Stimulated activated naive CD8-positive, alpha-beta T cell treated with anti-CD3 and anti-CD28 coated beads, Interleukin-15, amount 100 ng/mL, for 72 hours (primary cell): ENCODE results near the gene CREBL2.
"Not testable (repeated sequence)": the region's sequence is repeated elsewhere in the genome, so short reads cannot be mapped to it uniquely, and the experiment has no call there.

Experiments used
- ATAC-seq: fragments of 150-1000 bp; cut with Tn5 transposase; 2 replicates; pipeline ENCODE4 v1.10.0; 2021; ENCODE audit warnings: mild to moderate bottlenecking, moderate library complexity
- DNase-seq, 2 donors: peaks; one replicate each; pipeline ENCODE4 v3.0.0; 2021 to 2022
- H3K27ac Mint-ChIP-seq, 2 donors: one replicate each; pipeline ENCODE4 v1.8.0; 2022; ENCODE audit warnings: mild to moderate bottlenecking in 2 of 2, mixed read lengths in 2 of 2, moderate library complexity in 2 of 2
- H3K27me3 Mint-ChIP-seq: one replicate; pipeline ENCODE4 v1.8.0; 2022; ENCODE audit warnings: mixed read lengths
- H3K4me1 Mint-ChIP-seq: one replicate; pipeline ENCODE4 v1.8.0; 2022; ENCODE audit warnings: mild to moderate bottlenecking, mixed read lengths
- H3K4me3 Mint-ChIP-seq, 2 donors: one replicate each; pipeline ENCODE4 v1.8.0; 2022; ENCODE audit warnings: mild to moderate bottlenecking in 2 of 2, mixed read lengths in 2 of 2, moderate library complexity in 1 of 2
- H3K9me3 Mint-ChIP-seq, 2 donors: one replicate each; pipeline ENCODE4 v1.8.0; 2022; ENCODE audit warnings: mixed read lengths in 2 of 2

The CREBL2 gene, protein sequence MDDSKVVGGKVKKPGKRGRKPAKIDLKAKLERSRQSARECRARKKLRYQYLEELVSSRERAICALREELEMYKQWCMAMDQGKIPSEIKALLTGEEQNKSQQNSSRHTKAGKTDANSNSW

GRCh38 chr12:12611512-12612306, at the start of gene CREBL2:
Gene CREBL2 (plus strand): TSS chr12:12611876. CDS start chr12:12612173, 297 bp downstream.
- H3K4me1 Mint-ChIP-seq = peaks cover 63% of the 10 kb centered on the region
- ATAC-seq (peak; percentile 93), DNase-seq (peak; percentile 83 to 89)
- peak within 1 kb of the TSS; percentile 98 to 99 for H3K27ac Mint-ChIP-seq
- no peaks in the 10 kb centered on the region for H3K27me3 Mint-ChIP-seq
- H3K4me3 Mint-ChIP-seq = peak within 1 kb of the TSS; percentile 91 to 96
- H3K9me3 Mint-ChIP-seq = no peaks in the 10 kb centered on the region

GRCh38 chr12:12562016-12562483, 49.6 kb upstream of the CREBL2 start:
- ATAC-seq (peak; percentile 4), DNase-seq (peak; percentile 29 to 33)
- Mint-ChIP-seq H3K27me3 (no peaks in the 10 kb centered on the region), H3K4me3 (peak overlapping the region; percentile 87 to 90), H3K9me3 (peaks cover 0 to 8% of the 10 kb centered on the region in 2 donors), H3K4me1 (peaks cover 43% of the 10 kb centered on the region), H3K27ac (peak overlapping the region; percentile 99 to 100)

DNA sequence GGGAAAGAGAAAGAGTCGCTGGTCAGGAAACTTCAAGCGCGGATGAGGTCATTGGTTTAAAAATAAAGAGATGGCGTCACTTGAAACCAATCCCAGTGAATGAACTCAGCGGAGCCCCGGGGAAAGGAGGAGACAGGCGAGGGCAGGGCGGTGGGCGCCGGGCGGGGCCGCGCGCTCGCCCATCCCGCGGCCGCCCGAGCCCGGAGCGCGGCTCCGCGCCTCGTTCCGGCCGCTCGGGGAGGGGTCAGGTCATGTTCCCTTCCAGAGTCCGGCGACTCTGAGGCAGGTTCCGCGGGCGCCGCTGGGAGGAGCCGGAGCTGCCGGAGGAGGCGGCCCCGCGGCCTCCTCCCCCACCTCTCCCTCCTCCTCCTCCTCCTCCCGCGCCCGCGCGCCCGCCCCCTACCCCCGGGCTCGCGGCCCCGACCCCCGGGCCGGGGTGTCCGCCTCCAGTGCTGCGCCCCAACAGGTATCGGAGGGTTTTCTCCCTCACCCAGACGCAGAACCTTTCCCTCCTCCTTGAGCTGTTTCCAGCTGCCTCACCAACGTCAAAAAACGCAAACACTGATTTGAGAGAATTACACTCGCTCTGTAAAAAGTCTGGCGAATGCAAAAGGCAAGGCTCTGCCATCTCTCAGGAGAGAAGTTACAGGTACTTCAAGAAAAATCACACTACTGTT, 49.0 kb upstream of the CREBL2 start, which contains the start of gene DUSP16:
Gene DUSP16 (minus strand): TSS at position 279 of the 677 bp plus-strand sequence. CDS start 41,765 bp downstream, outside the sequence.
- Mint-ChIP-seq H3K27ac (peak within 1 kb of the TSS; percentile 99 to 100), H3K4me1 (peaks cover 40% of the 10 kb centered on the region), H3K4me3 (peak within 1 kb of the TSS; percentile 87 to 90), H3K9me3 (peaks cover 0 to 8% of the 10 kb centered on the region in 2 donors), H3K27me3 (no peaks in the 10 kb centered on the region)
- DNase-seq (peak; percentile 76 to 82), ATAC-seq (peak; percentile 86)

DNA sequence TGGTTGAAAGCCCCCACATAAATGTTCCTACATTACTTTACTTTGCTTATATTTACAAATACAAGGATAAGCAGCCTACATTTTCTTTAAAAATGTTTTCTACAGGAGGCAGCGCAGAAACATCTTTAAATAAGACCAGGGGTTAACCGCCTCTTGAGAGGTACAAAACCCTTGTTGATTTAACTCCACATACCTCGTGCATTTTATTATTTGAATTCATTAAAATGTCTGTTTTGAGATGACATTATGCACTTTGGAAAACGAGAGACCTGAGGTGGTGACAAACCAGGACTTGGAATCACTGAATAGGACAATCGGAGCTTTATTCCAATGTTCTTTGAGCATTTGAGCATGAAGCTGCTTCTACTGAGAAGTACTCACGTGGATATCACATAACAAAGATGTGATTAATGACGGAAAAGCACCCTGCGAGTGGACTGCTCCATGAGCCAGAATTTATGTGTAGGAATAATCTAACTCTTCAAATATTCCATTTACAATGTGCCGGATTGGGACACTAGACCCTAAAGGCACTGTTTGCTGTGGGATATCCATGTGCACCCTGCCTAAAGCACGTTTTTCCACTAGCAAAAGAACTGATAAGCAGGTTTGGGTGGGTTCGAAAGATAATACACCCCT, 48.3 kb upstream of the CREBL2 start:
- H3K4me1 Mint-ChIP-seq = peaks cover 33% of the 10 kb centered on the region
- peak overlapping the region; percentile 79 to 86 for H3K4me3 Mint-ChIP-seq
- ATAC-seq (no peak), DNase-seq (peak in 1 of 2 donors; percentile 16)
- H3K27ac Mint-ChIP-seq = peak overlapping the region; percentile 90 to 98
- peaks cover 0 to 8% of the 10 kb centered on the region in 2 donors for H3K9me3 Mint-ChIP-seq
- no peaks in the 10 kb centered on the region for H3K27me3 Mint-ChIP-seq

DNA sequence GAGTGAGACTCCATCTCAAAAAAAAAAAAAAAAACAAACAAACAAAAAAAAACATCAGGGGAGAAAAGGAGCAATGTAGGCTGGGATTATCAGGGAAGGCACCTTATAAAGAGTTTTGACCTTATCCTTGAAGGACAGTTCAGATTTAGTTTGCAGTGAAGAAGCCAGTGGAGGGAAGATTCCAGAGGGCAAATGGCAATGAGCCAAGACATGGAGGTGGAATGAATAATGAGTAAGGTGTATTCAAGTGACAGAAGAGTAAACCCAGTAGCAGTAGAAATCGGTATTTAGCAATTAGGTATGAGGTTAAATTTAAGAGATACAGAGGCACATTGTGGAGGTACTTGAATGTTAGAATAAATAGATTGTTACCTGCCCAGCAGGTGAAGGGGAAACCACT, 46.8 kb upstream of the CREBL2 start:
- Mint-ChIP-seq H3K27me3 (no peaks in the 10 kb centered on the region), H3K4me3 (no peak overlapping the region), H3K27ac (no peak overlapping the region), H3K4me1 (peaks cover 21% of the 10 kb centered on the region), H3K9me3 (peaks cover 0 to 8% of the 10 kb centered on the region in 2 donors)
- ATAC-seq (no peak), DNase-seq (no peak)

DNA sequence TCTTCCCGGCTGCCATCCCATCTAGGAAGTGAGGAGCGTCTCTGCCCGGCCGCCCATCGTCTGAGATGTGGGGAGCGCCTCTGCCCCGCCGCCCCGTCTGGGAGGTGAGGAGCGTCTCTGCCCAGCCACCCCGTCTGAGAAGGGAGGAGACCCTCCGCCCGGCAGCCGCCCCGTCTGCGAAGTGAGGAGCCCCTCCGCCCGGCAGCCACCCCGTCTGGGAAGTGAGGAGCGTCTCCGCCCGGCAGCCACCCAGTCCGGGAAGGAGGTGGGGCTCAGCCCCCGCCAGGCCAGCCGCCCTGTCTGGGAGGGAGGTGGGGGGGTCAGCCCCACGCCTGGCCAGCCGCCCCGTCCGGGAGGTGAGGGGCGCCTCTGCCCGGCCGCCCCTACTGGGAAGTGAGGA, 45.7 kb upstream of the CREBL2 start:
- H3K4me3 Mint-ChIP-seq, DNase-seq, H3K27me3 Mint-ChIP-seq, H3K27ac Mint-ChIP-seq, ATAC-seq, H3K9me3 Mint-ChIP-seq: not testable (repeated sequence)
- peaks cover 13% of the 10 kb centered on the region for H3K4me1 Mint-ChIP-seq

DNA sequence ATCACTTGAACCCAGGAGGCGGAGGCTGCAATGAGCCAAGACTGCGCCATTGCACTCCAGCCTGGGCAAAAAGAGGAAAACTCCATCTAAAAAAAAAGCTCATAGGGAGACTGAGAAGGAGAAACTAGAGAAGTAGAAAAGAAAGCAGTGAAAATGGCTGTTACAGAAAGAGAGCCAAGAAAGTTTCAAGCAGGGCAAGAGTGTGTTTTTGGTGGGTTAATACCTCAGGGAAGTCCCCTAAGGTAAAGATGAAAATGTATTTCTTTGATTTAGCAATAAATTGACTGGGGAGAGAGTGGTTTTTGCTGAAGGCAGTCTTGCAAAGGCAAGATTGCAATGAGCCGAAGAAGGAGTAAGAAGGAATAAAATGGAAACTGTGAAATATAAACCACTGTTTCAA, 39.0 kb upstream of the CREBL2 start:
- H3K27me3 Mint-ChIP-seq = no peaks in the 10 kb centered on the region
- no peaks in the 10 kb centered on the region for H3K9me3 Mint-ChIP-seq
- no peak overlapping the region for H3K4me3 Mint-ChIP-seq
- H3K4me1 Mint-ChIP-seq = peaks cover 6% of the 10 kb centered on the region
- no peak for ATAC-seq
- H3K27ac Mint-ChIP-seq = no peak overlapping the region
- no peak for DNase-seq

DNA sequence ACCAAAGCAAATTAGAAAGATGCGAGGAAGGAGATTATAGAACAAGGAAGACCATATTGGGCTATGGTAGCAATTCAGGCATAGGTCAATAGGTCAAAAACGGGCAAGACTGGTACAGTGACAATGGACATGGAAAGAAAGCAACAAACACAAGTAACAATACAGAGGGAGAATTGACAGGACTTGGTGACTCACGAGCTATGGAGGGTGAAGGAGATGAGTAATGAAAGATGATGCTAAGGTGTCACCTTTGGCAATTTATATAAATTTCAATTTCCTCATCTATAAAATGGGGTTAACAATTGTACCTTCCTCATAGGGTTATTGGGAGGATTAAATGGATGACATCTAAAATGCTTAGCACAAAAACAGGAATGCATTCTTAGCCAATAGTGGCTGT, 33.9 kb upstream of the CREBL2 start:
- no peak for ATAC-seq
- peaks cover 11% of the 10 kb centered on the region for H3K4me1 Mint-ChIP-seq

GRCh38 chr12:12580716-12581115, 31.0 kb upstream of the CREBL2 start:
- peaks cover 26% of the 10 kb centered on the region for H3K4me1 Mint-ChIP-seq
- not testable (repeated sequence) for ATAC-seq, H3K27me3 Mint-ChIP-seq, H3K27ac Mint-ChIP-seq, H3K9me3 Mint-ChIP-seq, H3K4me3 Mint-ChIP-seq, DNase-seq

More for the DNA sequence above, 33.9 kb upstream of the CREBL2 start:
- no peak overlapping the region for H3K4me3 Mint-ChIP-seq
- no peaks in the 10 kb centered on the region for H3K9me3 Mint-ChIP-seq
- DNase-seq = no peak
- no peak overlapping the region for H3K27ac Mint-ChIP-seq
- no peaks in the 10 kb centered on the region for H3K27me3 Mint-ChIP-seq

- ATAC-seq (peak; percentile 36), DNase-seq (peak in 1 of 2 donors; percentile 15)
- no peaks in the 10 kb centered on the region for H3K27me3 Mint-ChIP-seq
- peak overlapping the region in 1 of 2 donors; percentile 49 for H3K4me3 Mint-ChIP-seq
- no peaks in the 10 kb centered on the region for H3K9me3 Mint-ChIP-seq
- peak overlapping the region in 1 of 2 donors; percentile 0 for H3K27ac Mint-ChIP-seq
- H3K4me1 Mint-ChIP-seq = peaks cover 33% of the 10 kb centered on the region
These were observed 29.3 kb upstream of the CREBL2 start for GRCh38 chr12:12582193-12582881.

DNA sequence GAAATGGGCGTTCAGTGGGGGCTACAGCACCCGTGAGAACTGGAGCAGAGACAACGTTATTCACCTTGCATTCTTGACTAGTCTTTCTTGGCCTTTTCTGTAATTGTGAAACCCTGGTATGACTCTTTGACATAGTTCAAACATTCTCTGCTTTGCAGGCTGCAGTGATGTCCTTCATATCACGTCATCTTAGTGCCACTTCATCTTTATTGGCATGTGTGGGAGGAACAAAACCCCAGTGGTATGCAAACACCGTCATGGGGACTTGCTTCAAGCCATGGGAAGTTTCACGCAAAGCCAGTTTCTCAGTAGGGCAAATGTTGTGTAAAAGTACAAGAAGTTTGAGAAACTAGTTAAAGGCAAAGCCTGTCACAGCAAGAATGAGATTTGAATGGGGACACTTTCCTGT, 28.8 kb upstream of the CREBL2 start:
- H3K9me3 Mint-ChIP-seq = no peaks in the 10 kb centered on the region
- peaks cover 33% of the 10 kb centered on the region for H3K4me1 Mint-ChIP-seq
- peaks cover 3% of the 10 kb centered on the region for H3K27me3 Mint-ChIP-seq
- ATAC-seq = peak; percentile 97
- H3K4me3 Mint-ChIP-seq = peak overlapping the region in 1 of 2 donors; percentile 51
- peak overlapping the region in 1 of 2 donors; percentile 59 for H3K27ac Mint-ChIP-seq
- DNase-seq = peak; percentile 39 to 73

GRCh38 chr12:12583510-12584178, 28.0 kb upstream of the CREBL2 start:
- H3K27ac Mint-ChIP-seq = no peak overlapping the region

DNA sequence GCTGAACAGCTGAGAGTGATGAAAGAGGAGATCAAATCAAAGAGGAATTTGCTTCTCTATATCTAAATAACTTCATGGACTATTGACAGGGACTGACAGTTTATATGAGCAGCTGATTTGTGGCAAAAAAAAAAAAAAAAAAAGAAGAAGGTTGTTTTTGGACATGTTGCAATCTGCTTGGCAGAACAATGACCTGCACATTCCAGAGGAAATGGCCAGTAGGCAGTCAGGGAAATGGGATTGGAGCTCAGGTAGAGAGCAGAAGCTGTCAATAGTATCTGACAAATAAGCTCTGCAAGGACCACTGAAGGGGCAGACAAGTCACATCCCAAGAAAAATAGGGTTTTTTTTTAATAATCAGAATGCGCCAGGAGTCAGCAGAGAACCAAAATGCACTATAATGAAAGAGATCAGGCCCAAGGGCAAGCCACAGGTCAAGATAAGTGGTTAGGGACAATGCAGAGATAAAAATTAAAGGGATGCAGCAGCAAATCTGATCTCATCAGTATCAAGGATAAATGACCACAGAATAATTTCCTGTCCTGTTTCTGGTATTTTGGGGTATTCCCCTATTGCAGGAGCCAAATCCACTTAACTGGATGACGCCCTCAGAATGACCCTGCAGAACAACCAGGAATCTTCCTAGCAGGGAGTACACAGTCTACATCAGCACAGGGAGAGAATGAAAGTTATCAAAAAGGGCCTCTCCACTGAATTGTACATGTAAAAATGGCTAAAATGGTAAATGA, 26.4 kb upstream of the CREBL2 start:
- Mint-ChIP-seq H3K9me3 (peaks cover 12 to 14% of the 10 kb centered on the region in 2 donors), H3K27me3 (peaks cover 7% of the 10 kb centered on the region), H3K4me1 (peaks cover 44% of the 10 kb centered on the region), H3K27ac (no peak overlapping the region), H3K4me3 (no peak overlapping the region)
- ATAC-seq = no peak
- no peak for DNase-seq

More at GRCh38 chr12:12583510-12584178, 28.0 kb upstream of the CREBL2 start:
- H3K9me3 Mint-ChIP-seq = no peaks in the 10 kb centered on the region
- ATAC-seq (no peak), DNase-seq (no peak)
- peaks cover 7% of the 10 kb centered on the region for H3K27me3 Mint-ChIP-seq
- H3K4me1 Mint-ChIP-seq = peaks cover 33% of the 10 kb centered on the region
- H3K4me3 Mint-ChIP-seq = no peak overlapping the region
